HEK293 (cell line): Measurements from ENCODE around the gene DCUN1D2.

Experiments used
- HIC1 ChIP-seq: fragments of 450-650 bp; formaldehyde crosslinking; IDR thresholded peaks from 2 replicates; pipeline ENCODE4 v1.5.1; 2016; ENCODE audit warnings: missing biosample characterization, missing genetic modification characterization
- HOXA7 ChIP-seq: sonication (generic); formaldehyde crosslinking; IDR thresholded peaks from 2 replicates; pipeline ENCODE4 v1.8.1; 2022; ENCODE audit warnings: missing genetic modification reagents, borderline replicate concordance
- KLF10 ChIP-seq: fragments of 450-650 bp; IDR thresholded peaks from 2 replicates; pipeline ENCODE4 v1.5.1; 2018; ENCODE audit warnings: missing biosample characterization, mild to moderate bottlenecking, missing genetic modification characterization
- PBX3 ChIP-seq: sonication (generic); formaldehyde crosslinking; IDR thresholded peaks from 2 replicates; pipeline ENCODE4 v1.8.1; 2022; ENCODE audit warnings: mild to moderate bottlenecking, moderate library complexity, missing genetic modification reagents
- PRDM1 ChIP-seq: fragments of 450-650 bp; formaldehyde crosslinking; IDR thresholded peaks from 2 replicates; pipeline ENCODE4; 2016; ENCODE audit warnings: missing biosample characterization, missing genetic modification characterization
- YY2 ChIP-seq: fragments of 450-650 bp; formaldehyde crosslinking; IDR thresholded peaks from 2 replicates; pipeline ENCODE4 v1.5.1; 2016; ENCODE audit warnings: missing biosample characterization, missing genetic modification characterization
- ZFP37 ChIP-seq: fragments of 450-650 bp; formaldehyde crosslinking; IDR thresholded peaks from 2 replicates; pipeline ENCODE4 v1.5.1; 2016; ENCODE audit warnings: missing biosample characterization, missing genetic modification characterization
- ZNF449 ChIP-seq: fragments of 450-650 bp; formaldehyde crosslinking; IDR thresholded peaks from 2 replicates; pipeline ENCODE4 v1.5.1; 2017; ENCODE audit warnings: missing biosample characterization, mild to moderate bottlenecking, missing genetic modification characterization, moderate library complexity
- ZNF488 ChIP-seq: fragments of 450-650 bp; formaldehyde crosslinking; IDR thresholded peaks from 2 replicates; pipeline ENCODE4 v1.5.1; 2016; ENCODE audit warnings: missing biosample characterization, missing genetic modification characterization
- ZNF610 ChIP-seq: fragments of 450-650 bp; formaldehyde crosslinking; IDR thresholded peaks from 2 replicates; pipeline ENCODE4 v1.5.1; 2016; ENCODE audit warnings: missing biosample characterization, missing genetic modification characterization, borderline replicate concordance
- ZNF670 ChIP-seq: fragments of 450-650 bp; formaldehyde crosslinking; IDR thresholded peaks from 2 replicates; pipeline ENCODE4 v1.5.1; 2016; ENCODE audit warnings: missing biosample characterization, missing genetic modification characterization, low read depth
- ZNF747 ChIP-seq: fragments of 450-650 bp; formaldehyde crosslinking; IDR thresholded peaks from 2 replicates; pipeline ENCODE4 v1.5.1; 2016; ENCODE audit warnings: missing biosample characterization, missing genetic modification characterization
- ZXDB ChIP-seq: fragments of 450-650 bp; formaldehyde crosslinking; IDR thresholded peaks from 2 replicates; pipeline ENCODE4 v1.5.1; 2016; ENCODE audit warnings: missing biosample characterization, missing genetic modification characterization
- TF ChIP-seq, protein P1 (sequence below): fragments of 450-650 bp; formaldehyde crosslinking; IDR thresholded peaks from 2 replicates; pipeline ENCODE4 v1.5.1; 2016; ENCODE audit warnings: missing biosample characterization, missing genetic modification characterization

DNA sequence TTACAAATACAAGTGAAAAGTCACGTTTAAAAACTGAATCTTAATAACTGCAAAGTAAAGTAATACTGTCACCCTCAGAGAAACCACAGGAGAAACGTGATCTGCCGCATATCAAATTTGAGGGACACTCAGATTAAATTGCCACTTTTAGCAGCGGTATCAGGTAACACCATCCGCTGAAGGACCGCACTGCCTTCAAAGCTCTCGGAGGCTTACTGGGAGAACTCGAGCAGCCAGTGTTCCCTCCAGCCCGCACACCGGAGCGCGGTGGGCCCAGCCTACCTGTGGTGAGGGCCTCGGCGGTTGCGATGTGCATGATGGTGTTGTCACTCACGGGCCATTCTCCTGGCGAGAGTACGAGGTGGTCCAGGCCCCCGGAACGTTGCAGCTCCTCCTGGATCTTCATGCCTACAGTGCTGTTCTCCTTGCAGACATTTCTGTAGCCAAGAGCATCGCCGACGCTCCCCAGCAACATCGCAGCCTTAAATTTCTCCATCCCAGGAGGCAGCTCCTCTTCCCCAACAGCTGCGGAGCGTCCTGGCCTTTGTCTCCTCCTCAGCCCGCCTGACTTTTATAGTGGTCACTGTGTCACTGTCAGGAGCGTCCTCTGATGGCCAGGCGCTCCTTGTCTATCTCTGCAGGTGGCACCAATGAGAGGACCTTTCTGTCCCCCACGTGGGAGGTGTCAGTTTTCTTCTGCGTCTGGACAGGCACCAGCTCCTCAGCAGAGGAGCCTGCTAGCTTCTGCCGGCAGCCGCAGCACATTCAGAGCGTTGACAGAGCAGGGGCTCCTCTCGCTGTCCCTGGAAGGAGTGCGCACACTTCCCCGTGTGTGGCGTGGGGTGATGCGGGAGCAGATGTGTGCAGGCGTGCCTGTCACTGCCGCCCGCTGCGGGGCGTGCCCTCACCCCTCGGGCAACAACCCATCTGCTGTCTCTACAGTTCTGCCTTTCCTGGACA lies 37.3 kb downstream of the DCUN1D2 start, which contains the start of gene ADPRHL1:
- TF ChIP-seq ZNF747 (tag by site-specific recombination) (no peak), HOXA7 (CRISPR knock-in tag) (no peak), ZNF670 (no peak), ZNF449 (no peak), ZFP37 (tag by site-specific recombination) (0 out of 2 replicates have a peak, but pooled peaks have one; percentile 41), ZNF610 (tag by site-specific recombination) (peak; percentile 29; the same call in 1 of the 2 replicates), PBX3 (CRISPR knock-in tag) (no peak), HIC1 (tag by site-specific recombination) (peak; percentile 60; the same call in 1 of the 2 replicates), ZNF488 (tag by site-specific recombination) (no peak), ZXDB (tag by site-specific recombination) (no peak), YY2 (tag by site-specific recombination) (no peak), PRDM1 (tag by site-specific recombination) (peak; percentile 77), KLF10 (tag by site-specific recombination) (0 out of 2 replicates have a peak, but pooled peaks have one; percentile 54)
- TF ChIP-seq, protein P1, sequence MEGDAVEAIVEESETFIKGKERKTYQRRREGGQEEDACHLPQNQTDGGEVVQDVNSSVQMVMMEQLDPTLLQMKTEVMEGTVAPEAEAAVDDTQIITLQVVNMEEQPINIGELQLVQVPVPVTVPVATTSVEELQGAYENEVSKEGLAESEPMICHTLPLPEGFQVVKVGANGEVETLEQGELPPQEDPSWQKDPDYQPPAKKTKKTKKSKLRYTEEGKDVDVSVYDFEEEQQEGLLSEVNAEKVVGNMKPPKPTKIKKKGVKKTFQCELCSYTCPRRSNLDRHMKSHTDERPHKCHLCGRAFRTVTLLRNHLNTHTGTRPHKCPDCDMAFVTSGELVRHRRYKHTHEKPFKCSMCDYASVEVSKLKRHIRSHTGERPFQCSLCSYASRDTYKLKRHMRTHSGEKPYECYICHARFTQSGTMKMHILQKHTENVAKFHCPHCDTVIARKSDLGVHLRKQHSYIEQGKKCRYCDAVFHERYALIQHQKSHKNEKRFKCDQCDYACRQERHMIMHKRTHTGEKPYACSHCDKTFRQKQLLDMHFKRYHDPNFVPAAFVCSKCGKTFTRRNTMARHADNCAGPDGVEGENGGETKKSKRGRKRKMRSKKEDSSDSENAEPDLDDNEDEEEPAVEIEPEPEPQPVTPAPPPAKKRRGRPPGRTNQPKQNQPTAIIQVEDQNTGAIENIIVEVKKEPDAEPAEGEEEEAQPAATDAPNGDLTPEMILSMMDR (tag by site-specific recombination) = no peak
